Middle frontal gyrus (tissue), 1 donor: Measurements from ENCODE around the gene SLC6A17.

Experiments used
- DNase-seq: peaks from one replicate; pipeline ENCODE4 v3.0.0-alpha.2; 2015; ENCODE audit warnings: low spot score; ENCODE audit errors: extremely low spot score

The SLC6A17 gene

GRCh38 chr1:110135246-110135645 lies 15.0 kb upstream of the SLC6A17 start:
- DNase-seq: no peak

DNA sequence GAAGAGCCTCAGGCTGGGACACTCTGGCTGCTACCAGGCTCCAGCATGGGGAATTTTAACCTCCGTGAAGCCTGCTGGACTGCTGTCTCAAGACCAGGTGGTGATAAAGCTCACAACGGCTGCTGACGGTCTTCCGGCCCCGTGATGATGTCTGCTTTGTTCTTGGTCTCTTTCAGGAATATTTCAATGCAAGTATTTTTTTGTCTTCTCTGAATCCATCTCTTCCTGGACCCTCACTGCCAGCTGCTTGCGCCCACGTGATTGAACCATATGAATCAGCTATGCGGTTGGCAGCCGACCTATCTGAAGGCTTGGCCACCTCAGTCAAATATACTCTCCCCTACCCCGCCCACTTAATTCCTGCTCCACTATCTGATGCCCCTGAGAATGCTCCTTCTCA lies 14.6 kb upstream of the SLC6A17 start:
- DNase-seq: peak; percentile 24

DNA sequence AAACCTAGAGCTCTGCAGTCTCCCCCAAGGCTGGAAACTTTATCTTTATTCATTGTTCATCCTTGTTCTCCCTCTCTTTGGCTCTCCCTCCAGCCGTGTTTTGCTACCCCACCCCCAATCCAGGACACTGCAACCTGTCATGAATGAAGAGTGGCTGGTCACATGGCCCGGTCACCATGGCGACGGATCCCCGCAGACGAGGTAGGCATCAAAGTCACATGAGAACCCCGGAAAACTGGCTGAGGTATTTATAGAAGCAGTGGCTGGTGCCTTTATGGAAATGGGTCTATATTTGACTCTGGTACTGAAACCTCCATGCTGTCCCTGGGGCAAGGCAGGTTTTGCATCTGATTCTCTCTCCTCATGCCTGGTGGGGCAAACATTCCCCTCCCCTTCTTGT lies 13.4 kb upstream of the SLC6A17 start:
- peak; percentile 79 for DNase-seq

DNA sequence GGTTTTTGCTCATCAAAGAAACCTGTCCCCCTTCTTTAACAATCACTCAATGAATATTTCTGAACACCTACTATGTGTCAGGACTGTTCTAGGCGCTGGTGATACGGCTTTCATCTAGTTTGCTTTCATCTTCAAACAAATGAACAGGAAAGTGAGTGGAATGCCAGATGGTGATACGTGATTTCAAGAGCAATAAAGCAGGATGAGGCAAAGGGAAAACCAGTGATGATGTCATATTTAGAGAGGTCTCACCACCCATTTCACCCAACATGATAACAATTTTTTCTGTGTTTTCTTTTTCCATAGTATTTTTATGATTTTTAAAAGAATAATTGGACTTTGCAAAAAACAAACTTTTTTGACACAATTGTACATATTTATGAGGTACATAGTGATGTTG lies 11.3 kb upstream of the SLC6A17 start:
- no peak for DNase-seq

DNA sequence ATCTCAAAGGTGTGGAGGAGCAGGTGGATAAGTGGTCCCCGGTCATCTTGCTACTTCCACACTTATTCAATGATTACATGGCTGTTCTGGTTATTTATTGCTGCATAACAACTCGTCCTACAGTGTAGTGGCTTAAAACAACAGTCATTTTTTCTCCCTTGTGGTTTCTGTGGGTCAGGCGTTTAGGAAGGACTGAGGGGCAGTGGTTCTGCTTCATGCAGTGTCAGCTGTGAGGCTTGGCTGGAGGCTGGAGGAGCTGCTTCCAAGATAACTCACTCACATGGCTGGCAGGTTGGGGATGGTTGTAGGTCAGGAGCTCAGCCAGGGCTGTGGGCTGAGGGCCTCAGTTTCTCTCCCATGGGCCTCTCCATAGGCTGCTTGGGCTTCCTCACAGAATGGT lies 5.9 kb upstream of the SLC6A17 start:
- DNase-seq: no peak

GRCh38 chr1:110148961-110149360 lies 1.3 kb upstream of the SLC6A17 start:
- no peak for DNase-seq

GRCh38 chr1:110151175-110151669 lies 928 bp downstream of the SLC6A17 start:
- DNase-seq: no peak

DNA sequence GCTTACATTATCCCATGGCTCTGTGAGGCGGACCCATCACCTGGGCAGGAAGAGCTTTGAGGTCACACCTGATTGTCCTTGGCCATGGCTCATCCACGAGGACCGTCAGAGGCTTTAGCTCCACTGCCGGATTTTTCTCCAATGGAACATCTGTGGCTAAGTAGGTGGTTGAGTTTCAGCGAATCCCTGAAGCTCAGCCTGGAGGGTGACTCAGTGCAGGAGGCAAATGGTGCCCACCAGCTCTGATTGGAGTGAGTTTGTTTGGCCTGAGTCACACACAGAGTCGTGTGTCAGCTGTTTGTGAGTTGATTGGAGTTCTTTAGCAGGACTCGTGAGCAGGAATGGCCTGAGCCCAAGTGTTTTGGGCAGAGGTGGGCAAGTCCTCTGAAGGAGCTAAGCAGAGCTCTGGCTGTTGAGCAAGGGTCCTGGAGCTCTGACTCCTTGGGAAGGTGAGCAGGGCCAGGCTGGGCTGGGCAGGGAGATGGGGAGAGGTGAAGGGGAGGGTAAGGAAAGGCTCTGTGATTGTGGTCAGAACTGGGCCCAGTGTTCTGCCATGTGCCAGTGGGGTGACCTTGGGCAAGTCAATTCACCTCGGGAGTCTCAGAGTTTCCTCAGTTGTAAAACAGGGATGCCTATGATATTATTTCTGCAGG lies 2.0 kb downstream of the SLC6A17 start:
- DNase-seq: no peak

GRCh38 chr1:110153407-110153950 lies 3.2 kb downstream of the SLC6A17 start:
- no peak for DNase-seq

DNA sequence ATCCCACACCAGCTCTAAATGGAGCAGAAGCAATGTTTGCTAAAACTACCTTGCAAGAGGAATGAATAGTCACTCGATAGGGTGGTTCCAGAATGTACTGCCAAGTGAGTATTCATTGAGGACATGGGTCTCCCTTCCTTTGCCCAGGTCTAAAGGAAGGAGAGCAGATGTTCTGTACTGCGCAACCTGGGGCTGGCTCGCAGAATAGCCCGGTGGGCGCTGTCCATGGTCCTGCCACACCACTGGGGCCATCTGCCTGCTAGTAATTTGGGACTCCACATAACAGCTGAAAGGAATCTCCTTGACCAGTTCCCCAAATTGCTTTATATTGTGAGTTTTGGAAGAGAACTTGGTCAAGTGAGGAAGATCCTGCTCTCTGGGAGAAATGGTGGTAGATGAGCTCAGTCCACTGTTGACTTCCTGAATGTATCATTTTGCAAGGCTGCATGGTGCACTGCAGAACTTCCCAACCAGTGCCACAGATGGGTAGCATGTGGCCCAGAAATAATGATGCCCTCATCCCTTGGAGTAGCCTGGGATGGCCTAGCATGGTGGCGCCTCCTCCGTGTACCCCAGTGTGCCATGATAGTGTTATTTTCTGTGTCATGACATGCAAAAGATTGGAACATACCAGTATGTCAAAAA lies 5.7 kb downstream of the SLC6A17 start:
- no peak for DNase-seq

DNA sequence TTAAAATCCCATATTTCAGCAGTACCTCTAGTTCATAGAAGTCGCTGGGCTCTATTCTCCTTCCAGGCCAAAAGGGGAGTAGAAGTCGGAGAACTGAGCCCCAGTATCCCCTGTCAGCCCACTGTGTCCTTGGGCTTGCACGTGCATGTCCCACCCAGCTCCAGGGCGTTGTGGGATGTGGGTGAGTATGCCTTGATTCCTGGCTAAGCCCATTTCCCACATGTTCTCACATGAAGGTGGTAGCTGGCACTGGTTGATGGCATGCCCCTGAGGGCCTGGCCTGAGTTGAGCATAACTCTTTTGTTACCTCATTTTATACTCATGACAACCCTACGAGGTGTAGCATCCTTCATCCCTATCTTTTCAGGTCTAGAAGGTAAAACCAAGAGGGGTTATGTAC lies 8.0 kb downstream of the SLC6A17 start:
- no peak for DNase-seq

DNA sequence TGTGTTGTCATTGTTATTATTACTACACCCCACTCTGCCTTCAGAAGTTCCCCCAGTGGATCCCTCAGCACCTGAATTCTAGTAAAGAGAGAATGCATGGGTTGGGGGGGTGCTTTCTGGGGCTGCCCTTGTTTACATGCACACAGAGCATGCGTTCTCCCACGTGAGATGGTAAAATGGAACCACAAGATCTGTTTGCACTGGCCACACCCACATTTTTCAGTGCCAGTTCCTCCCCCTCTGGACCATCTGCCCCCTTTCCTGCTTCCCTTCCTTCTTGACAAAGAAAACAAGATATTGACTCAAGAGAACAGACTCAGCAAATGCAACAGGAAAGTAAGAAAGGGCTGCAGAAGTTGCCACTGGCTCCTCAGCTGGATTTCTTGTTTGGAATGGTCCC lies 8.9 kb downstream of the SLC6A17 start:
- DNase-seq: no peak

DNA sequence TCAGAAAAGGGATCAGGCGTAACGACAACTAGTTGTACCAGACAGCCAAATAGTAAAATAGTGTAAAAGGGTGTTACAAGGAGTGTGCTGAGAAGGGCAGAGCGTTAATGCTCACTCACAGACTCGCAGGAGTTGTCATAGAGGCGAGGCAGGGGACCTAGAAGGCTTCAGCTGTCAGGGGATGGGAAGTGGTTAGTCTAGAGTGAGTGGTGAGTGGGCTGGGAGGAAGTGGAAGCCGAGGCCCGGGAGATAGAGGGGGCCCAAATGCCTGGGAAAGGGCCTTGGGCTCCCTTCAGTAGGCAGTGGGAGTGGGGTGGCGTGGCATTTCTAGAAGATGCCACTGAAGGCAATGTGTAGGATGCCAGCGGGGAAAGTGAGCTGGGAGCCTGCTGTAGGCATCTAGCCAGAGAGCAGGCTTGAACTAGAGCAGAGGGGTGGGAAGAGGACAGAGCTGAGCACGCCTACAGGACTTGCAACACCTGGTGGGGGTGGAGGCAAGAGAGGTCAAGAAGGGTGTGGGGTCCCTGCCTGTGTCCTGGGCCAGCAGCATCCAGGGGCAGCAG lies 10.3 kb downstream of the SLC6A17 start:
- DNase-seq: no peak

DNA sequence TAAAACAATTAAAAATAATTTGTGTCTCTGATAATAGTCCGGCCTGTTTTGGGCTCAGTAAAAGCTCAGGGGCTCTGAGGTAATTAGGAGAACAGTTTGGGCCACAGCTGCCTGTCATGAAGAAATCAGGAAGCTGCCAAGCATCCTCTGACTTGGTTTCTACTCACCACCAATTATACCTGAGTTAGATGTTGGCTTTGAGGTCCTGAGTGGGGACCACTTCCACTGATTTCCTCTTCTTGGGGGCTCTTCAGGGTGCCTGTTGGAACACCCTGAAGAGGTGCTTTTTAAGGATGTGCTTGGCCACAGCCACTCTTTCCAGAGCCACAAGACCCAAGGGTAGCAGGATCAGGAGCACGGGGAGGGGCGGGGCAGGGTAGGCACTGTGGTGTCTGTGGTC lies 10.9 kb downstream of the SLC6A17 start:
- no peak for DNase-seq

DNA sequence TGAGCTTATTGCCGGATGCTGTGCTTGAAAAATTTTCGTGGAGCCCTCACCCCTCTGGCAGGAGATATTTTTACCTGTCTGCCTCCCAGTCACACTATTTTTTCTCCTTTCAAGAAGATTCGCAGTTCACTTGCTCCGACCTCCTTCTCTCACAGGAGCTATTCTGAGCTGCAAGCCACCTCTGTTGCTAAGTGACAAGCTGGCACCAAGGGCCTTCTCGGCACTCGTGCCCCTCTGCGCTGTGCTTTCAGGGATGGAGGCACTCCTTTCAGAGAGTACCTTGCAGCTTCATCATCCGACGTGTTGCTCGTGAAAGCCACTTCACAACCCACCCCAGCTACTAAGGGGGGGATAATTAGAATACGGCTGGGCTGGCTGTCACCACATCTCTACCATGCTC lies 11.6 kb downstream of the SLC6A17 start:
- DNase-seq: peak; percentile 24

- no peak for DNase-seq
Observed at GRCh38 chr1:110163591-110163990, 13.3 kb downstream of the SLC6A17 start.

GRCh38 chr1:110164725-110165350 lies 14.5 kb downstream of the SLC6A17 start:
- DNase-seq: no peak

- DNase-seq: no peak
Observed at GRCh38 chr1:110165761-110166231, 15.5 kb downstream of the SLC6A17 start.

- no peak for DNase-seq
Observed at GRCh38 chr1:110166861-110167260, 16.6 kb downstream of the SLC6A17 start.

- DNase-seq: no peak
Observed at GRCh38 chr1:110170766-110171733, 20.8 kb downstream of the SLC6A17 start.

DNA sequence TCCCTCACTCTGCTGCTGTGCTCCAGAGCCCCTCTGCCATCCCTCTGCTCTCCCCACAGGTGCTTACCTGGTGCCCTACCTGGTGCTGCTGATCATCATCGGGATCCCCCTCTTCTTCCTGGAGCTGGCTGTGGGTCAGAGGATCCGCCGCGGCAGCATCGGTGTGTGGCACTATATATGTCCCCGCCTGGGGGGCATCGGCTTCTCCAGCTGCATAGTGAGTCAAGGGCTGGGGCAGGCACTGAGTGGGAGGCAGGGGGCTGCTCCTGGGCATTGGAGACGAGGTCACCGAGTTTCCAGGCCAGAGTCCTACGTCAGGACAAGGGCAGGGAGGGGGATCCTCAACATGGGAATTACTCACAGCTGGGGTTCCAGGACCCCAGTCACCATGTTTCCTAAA lies 21.7 kb downstream of the SLC6A17 start:
- DNase-seq: no peak
